Measurements from ENCODE around the gene SORCS3. TPM values are rescaled to one million over a fixed set of nuclear protein-coding genes. Genes with fewer than 3 reads are reported as not detected.

The SORCS3 gene
- total and polyA plus RNA-seq, 2 of the 4 experiments (the other 2 are of a cell fraction): not detected

DNA sequence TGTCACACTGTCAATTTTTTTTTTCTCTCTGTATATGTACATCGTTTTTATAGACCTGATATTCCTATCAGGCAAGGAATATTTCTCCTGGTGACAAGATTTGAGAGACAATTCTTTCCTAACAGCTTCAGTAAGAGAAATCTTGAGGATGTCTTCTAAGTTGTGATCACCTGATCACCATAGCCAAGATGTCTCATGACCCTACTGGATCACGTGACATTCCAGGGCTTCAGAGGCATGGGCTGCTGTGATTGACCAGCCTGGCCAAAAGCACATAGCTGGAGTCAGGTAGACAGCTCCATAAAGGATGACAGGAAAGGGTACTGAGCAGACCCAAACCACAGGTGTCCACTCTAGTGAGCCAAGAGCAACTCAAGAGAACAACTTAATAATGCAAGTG lies 444.9 kb downstream of the SORCS3 start:
- intact Hi-C loops (cut with micrococcal nuclease) (no loop called here), dilution Hi-C loops (cut with HindIII; ENCODE audit: low sequenced_read_pairs, unreplicated experiment) (no loop called here), in situ Hi-C loops (cut with MboI; ENCODE audit: low sequenced_read_pairs) (no loop called here)
- Histone ChIP-seq H3K4me2 (ENCODE audit: low read depth, low read length) (no peak overlapping the region), H3K27me3 (ENCODE audit: control insufficient read depth, insufficient read depth, low read length) (no peaks in the 10 kb centered on the region), H3K27ac (ENCODE audit: insufficient read depth, low read length) (no peak overlapping the region), H3K9me1 (ENCODE audit: insufficient read depth, low read length) (no peaks in the 10 kb centered on the region), H2BK120ac (ENCODE audit: low read depth, low read length) (no peak overlapping the region), H3K56ac (ENCODE audit: extremely low read depth, insufficient read depth, low read length) (no peak overlapping the region), H2AFZ (replicated peaks; ENCODE audit: low read length, poor library complexity) (no peak overlapping the region), H3K4me3 (ENCODE audit: insufficient read depth, low read depth, low read length) (no peak overlapping the region), H4K8ac (ENCODE audit: low read depth in 2 of 2, low read length in 2 of 2) (no peak overlapping the region), H3K18ac (ENCODE audit: low read depth, low read length) (no peak overlapping the region), H4K5ac (ENCODE audit: low read depth, low read length) (no peak overlapping the region), H3K9me3 (ENCODE audit: control insufficient read depth, insufficient read depth, low read length) (peaks cover 21% of the 10 kb centered on the region), H3K23ac (ENCODE audit: low read depth, low read length) (no peak overlapping the region), H3K9ac (ENCODE audit: low read depth, low read length) (no peak overlapping the region), H2BK5ac (ENCODE audit: low read depth, low read length, poor library complexity, severe bottlenecking) (no peak overlapping the region), H2BK20ac (ENCODE audit: low read depth, low read length) (no peak overlapping the region), H2AK5ac (ENCODE audit: low read depth, low read length) (no peak overlapping the region), H2AK9ac (replicated peaks; ENCODE audit: low read depth, low read length, poor library complexity) (no peak overlapping the region), H3K36me3 (ENCODE audit: control insufficient read depth, insufficient read depth, low read length) (no peaks in the 10 kb centered on the region), H3K4me1 (ENCODE audit: control insufficient read depth, insufficient read depth, low read length) (no peaks in the 10 kb centered on the region), H3K4ac (ENCODE audit: low read depth, low read length) (no peak overlapping the region), H4K20me1 (ENCODE audit: insufficient read depth, low read length) (no peaks in the 10 kb centered on the region), H3K79me1 (ENCODE audit: low read depth in 1 of 2, low read length in 2 of 2) (no peaks in the 10 kb centered on the region), H4K91ac (ENCODE audit: insufficient read depth, low read depth, low read length) (no peak overlapping the region), H3K14ac (replicated peaks; ENCODE audit: low read depth, low read length) (no peak overlapping the region), H2BK15ac (ENCODE audit: low read depth, low read length) (no peak overlapping the region)
- ATAC-seq (ENCODE audit: low read depth) (no peak), DNase-seq (no peak)
- no CpG with 5 or more reads among the region's 2 CpGs for WGBS, 2 experiments (ENCODE audit: extremely low coverage in 2 of 2, insufficient read length in 1 of 2)
- ChIA-PET POLR2A (ENCODE audit: unreplicated experiment) (interaction anchor here (0.5 kb wide), 1 partner anchor 376 kb away, joined by 5 read pairs; no protein-coding TSS in a partner anchor), CTCF (no interaction called here)
- TF ChIP-seq FOS (IDR thresholded peaks at IDR 0.05; ENCODE audit: low read depth, low read length) (no peak), CHD1 (IDR thresholded peaks at IDR 0.05; ENCODE audit: low read depth, low read length) (no peak), RFX5 (IDR thresholded peaks at IDR 0.05; ENCODE audit: low read depth, low read length) (no peak), MAFK (IDR thresholded peaks at IDR 0.05; ENCODE audit: low read depth, low read length) (no peak), CTCF (conservative IDR thresholded peaks at IDR 0.05; ENCODE audit: low read depth, low read length) (no peak), USF2 (IDR thresholded peaks at IDR 0.05; ENCODE audit: low read depth, low read length) (no peak), RAD21 (IDR thresholded peaks at IDR 0.05; ENCODE audit: low read length) (no peak), BHLHE40 (IDR thresholded peaks at IDR 0.05; ENCODE audit: low read depth, low read length) (no peak), NFE2L2 (IDR thresholded peaks at IDR 0.05; ENCODE audit: low read depth, low read length) (no peak), MXI1 (IDR thresholded peaks at IDR 0.05; ENCODE audit: borderline replicate concordance, low read depth, low read length) (no peak), RCOR1 (IDR thresholded peaks at IDR 0.05; ENCODE audit: insufficient replicate concordance, low read length) (no peak), MAZ (IDR thresholded peaks at IDR 0.05; ENCODE audit: borderline replicate concordance, low read depth, low read length) (no peak), SMC3 (IDR thresholded peaks at IDR 0.05; ENCODE audit: low read depth, low read length) (no peak)
- TF ChIP-seq, protein P1, sequence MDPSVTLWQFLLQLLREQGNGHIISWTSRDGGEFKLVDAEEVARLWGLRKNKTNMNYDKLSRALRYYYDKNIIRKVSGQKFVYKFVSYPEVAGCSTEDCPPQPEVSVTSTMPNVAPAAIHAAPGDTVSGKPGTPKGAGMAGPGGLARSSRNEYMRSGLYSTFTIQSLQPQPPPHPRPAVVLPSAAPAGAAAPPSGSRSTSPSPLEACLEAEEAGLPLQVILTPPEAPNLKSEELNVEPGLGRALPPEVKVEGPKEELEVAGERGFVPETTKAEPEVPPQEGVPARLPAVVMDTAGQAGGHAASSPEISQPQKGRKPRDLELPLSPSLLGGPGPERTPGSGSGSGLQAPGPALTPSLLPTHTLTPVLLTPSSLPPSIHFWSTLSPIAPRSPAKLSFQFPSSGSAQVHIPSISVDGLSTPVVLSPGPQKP (IDR thresholded peaks at IDR 0.05; ENCODE audit: borderline replicate concordance, low read depth, low read length): no peak
- no TSS peak for BruUV-seq (replicated peaks)

Measured in IMR-90 (cell line).